Lung (tissue), 12 donors: ENCODE results near the gene DENND1C. TPM values are rescaled to one million over a fixed set of nuclear protein-coding genes. Genes with fewer than 3 reads are reported as not detected.

Experiments used
- ATAC-seq: fragments of 200-7000 bp; cut with Tn5 transposase; one replicate; pipeline ENCODE4 v1.9.1; 2020; ENCODE audit warnings: moderate number of reproducible peaks; ENCODE audit not compliant: insufficient read depth, low FRiP score
- DNase-seq, 3 donors: peaks; one replicate each; pipeline ENCODE4 v3.0.0-alpha.2; 2013 to 2017
- H3K27ac ChIP-seq, 2 donors: one replicate each; pipeline ENCODE4 v1.5.1; 2013; ENCODE audit warnings: mild to moderate bottlenecking in 2 of 2, moderate library complexity in 2 of 2, control low read depth in 1 of 2, inconsistent platforms in 1 of 2, low read depth in 1 of 2, low read length in 1 of 2
- H3K27me3 ChIP-seq, 3 donors: one replicate each; pipeline ENCODE4 v1.5.1; 2013; ENCODE audit warnings: low read length in 2 of 3; ENCODE audit not compliant: control insufficient read depth in 3 of 3, insufficient read depth in 3 of 3
- H3K36me3 ChIP-seq, 4 donors: one replicate each; pipeline ENCODE4 v1.5.1; 2013; ENCODE audit warnings: low read length in 4 of 4, mild to moderate bottlenecking in 1 of 4, moderate library complexity in 1 of 4; ENCODE audit not compliant: control insufficient read depth in 4 of 4, insufficient read depth in 4 of 4
- H3K4me1 ChIP-seq, 5 donors: one replicate each; pipeline ENCODE4 v1.5.1; 2013; ENCODE audit warnings: low read length in 5 of 5, mild to moderate bottlenecking in 2 of 5, moderate library complexity in 1 of 5; ENCODE audit not compliant: control insufficient read depth in 5 of 5, insufficient read depth in 5 of 5
- H3K4me3 ChIP-seq: one replicate; pipeline ENCODE4 v1.5.1; 2013; ENCODE audit warnings: mild to moderate bottlenecking, control low read depth, moderate library complexity
- H3K9ac ChIP-seq, 2 donors: one replicate each; pipeline ENCODE4 v1.5.1; 2013; ENCODE audit warnings: low read length in 2 of 2, control low read depth in 1 of 2; ENCODE audit not compliant: insufficient read depth in 1 of 2
- H3K9me3 ChIP-seq, 4 donors: one replicate each; pipeline ENCODE4 v1.5.1; 2013; ENCODE audit warnings: low read length in 3 of 4, mild to moderate bottlenecking in 1 of 4, moderate library complexity in 1 of 4; ENCODE audit not compliant: control insufficient read depth in 4 of 4, insufficient read depth in 3 of 4
- WGBS, 2 donors: extraction: QIAGEN DNeasy Blood & Tissue Kit; methylation state at CpG; one replicate each; pipeline ENCODE4 v1.1.7; 2013; 5-methylcytosine and 5-hydroxymethylcytosine counted together
- polyA plus RNA-seq, 2 donors: library from polyadenylated mRNA; stranded (reverse); fragments of 200-250 nt; gene quantifications; one replicate each; pipeline ENCODE4 v1.2.1, GENCODE V29; 2013
- total RNA-seq, 2 donors: library from RNA; depleted of rRNA in 1 of 2; stranded (reverse); fragments of >200 nt in 1 of 2; gene quantifications; one replicate each; pipeline ENCODE4 v1.2.1, GENCODE V29; 2014 to 2021
- TF ChIP-seq, protein P1 (sequence below): IDR thresholded peaks from 2 replicates; pipeline ENCODE4 v1.5.1; 2012; ENCODE audit warnings: mild to moderate bottlenecking; ENCODE audit errors: control extremely low read depth, extremely low read depth
- donor health status: control.
- donor health status: control.
- donor health status: Bipolar disorder and iron deficiency.
- donor health status: healthy.
- donor health status: DM: yes; HTN: yes; CAD: no.

DENND1C gene
- total and polyA plus RNA-seq, 4 donors, result 2.7 to 11.0 (median 9.3) TPM

DNA sequence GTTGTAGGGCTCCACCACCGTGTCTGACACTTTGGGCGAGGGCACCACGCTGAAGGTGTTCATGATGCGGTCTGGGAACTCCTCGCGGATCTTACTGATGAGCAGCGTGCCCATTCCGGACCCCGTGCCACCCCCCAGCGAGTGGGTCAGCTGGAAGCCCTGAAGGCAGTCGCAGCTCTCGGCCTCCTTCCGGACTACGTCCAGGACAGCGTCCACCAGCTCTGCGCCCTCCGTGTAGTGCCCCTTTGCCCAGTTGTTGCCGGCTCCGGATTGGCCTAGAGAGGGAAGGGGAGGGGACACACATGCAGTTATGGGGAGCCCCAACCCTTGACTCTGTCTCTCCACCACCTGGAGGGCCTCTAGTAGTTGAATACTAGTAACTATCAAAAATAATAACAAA lies 14.4 kb upstream of the DENND1C start:
- H3K27me3 ChIP-seq, result peaks cover 0 to 2% (median 0%) of the 10 kb centered on the region in 3 donors
- TF ChIP-seq, protein P1, sequence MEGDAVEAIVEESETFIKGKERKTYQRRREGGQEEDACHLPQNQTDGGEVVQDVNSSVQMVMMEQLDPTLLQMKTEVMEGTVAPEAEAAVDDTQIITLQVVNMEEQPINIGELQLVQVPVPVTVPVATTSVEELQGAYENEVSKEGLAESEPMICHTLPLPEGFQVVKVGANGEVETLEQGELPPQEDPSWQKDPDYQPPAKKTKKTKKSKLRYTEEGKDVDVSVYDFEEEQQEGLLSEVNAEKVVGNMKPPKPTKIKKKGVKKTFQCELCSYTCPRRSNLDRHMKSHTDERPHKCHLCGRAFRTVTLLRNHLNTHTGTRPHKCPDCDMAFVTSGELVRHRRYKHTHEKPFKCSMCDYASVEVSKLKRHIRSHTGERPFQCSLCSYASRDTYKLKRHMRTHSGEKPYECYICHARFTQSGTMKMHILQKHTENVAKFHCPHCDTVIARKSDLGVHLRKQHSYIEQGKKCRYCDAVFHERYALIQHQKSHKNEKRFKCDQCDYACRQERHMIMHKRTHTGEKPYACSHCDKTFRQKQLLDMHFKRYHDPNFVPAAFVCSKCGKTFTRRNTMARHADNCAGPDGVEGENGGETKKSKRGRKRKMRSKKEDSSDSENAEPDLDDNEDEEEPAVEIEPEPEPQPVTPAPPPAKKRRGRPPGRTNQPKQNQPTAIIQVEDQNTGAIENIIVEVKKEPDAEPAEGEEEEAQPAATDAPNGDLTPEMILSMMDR, result no peak
- H3K36me3 ChIP-seq, result no peaks in the 10 kb centered on the region
- H3K4me3 ChIP-seq, result no peak overlapping the region
- WGBS, 2 donors, result 96 to 97% methylated on average over 19 of the region's 19 CpGs
- H3K9ac ChIP-seq, result no peak overlapping the region
- peaks cover 0 to 12% (median 1%) of the 10 kb centered on the region in 4 donors for H3K9me3 ChIP-seq
- peaks cover 0 to 2% (median 0%) of the 10 kb centered on the region in 5 donors for H3K4me1 ChIP-seq
- no peak overlapping the region for H3K27ac ChIP-seq
- DNase-seq, result no peak
- ATAC-seq, result no peak

DNA sequence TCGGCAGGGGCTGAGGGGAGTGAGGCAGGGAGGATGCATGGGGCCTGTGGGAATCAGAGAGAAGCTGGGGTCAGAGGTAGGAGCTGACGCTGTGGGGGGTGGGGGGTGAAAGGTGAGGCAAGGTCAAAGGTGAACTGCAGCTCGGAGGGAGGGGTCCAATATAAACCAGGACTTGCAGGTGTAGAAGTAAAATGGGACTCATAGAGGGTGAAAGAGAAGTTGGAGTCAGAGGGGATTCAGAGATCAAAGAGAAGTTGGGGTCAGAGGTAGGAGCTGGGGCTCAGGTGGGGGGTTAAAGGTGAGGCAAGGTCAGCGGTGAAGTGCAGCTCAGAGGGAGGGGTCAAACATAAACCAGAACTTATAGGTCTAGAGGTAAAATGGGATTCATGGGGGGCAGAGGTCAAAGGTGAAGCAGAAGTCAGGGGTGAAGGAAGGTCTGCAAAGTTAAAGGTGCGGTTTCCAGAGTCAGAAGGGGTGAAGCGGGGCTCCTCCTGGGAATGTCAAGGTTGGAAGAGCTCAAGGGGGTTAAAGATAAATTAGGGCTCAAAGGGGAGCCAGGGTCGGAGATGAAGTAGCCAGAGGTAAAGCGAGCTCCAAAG lies 12.9 kb upstream of the DENND1C start:
- Histone ChIP-seq H3K4me3 (no peak overlapping the region), H3K27me3 (no peaks in the 10 kb centered on the region), H3K9me3 (peaks cover 0 to 12% (median 1%) of the 10 kb centered on the region in 4 donors), H3K36me3 (no peaks in the 10 kb centered on the region), H3K9ac (no peak overlapping the region), H3K27ac (no peak overlapping the region), H3K4me1 (no peaks in the 10 kb centered on the region)
- ATAC-seq (no peak), DNase-seq (no peak)
- WGBS, 2 donors, result 86 to 90% methylated on average over 8 of the region's 8 CpGs
- TF ChIP-seq, protein P1, result no peak

DNA sequence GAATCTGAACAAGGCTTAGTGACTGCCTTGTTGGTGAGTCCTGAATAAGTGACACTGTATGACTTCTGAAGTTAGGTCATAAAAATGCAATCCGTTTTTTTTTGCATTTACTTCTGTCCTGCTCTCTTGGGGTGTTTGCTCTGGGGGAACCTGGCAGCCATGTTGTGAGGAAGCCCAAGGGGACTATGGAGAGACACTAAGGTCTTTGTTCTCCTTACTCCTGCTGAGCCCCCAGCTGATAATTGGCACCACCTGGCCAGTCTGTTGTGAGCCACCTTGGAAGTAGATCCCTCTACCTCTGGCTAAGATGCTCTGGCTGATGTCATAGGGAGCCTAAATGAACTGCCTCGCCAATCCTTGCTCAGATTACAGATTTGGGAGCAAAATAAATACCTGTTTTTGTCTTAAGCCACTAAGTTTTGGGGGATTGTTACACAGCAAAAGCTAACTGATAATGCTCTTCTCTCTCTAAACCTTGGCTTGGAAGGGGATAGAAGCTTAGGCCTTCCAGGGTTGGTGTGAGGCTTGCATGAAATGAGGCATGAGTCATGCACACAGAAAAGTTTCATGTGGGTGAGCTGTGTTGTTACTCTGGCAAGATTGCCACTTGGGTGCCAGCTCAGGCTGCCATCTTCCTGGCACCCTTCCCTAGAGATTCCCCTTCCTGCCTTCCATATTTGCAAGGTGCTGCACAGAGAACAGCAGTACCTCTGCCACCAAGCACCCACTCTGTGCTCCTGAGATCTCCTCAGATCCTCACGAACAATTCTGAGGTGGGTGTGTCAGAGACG lies 10.4 kb upstream of the DENND1C start:
- WGBS, 2 donors, result 84 to 88% methylated on average over 4 of the region's 4 CpGs
- TF ChIP-seq, protein P1, result no peak
- Histone ChIP-seq H3K4me3 (no peak overlapping the region), H3K9me3 (peaks cover 0 to 13% (median 1%) of the 10 kb centered on the region in 4 donors), H3K27me3 (no peaks in the 10 kb centered on the region), H3K4me1 (no peaks in the 10 kb centered on the region), H3K9ac (no peak overlapping the region), H3K36me3 (no peaks in the 10 kb centered on the region), H3K27ac (no peak overlapping the region)
- ATAC-seq (no peak), DNase-seq (no peak)
